CD4-positive, alpha-beta T cell (primary cell): ENCODE results near the gene MUCL1. TPM values are rescaled to one million over a fixed set of nuclear protein-coding genes. Genes with fewer than 3 reads are reported as not detected.

Source experiments
- ATAC-seq: fragments of 200-7000 bp; cut with Tn5 transposase; one replicate; pipeline ENCODE4 v1.10.0; 2022; ENCODE audit warnings: mild to moderate bottlenecking; ENCODE audit not compliant: poor library complexity
- CTCF ChIA-PET: fragments of 350-600 bp; sonication (Branson Sonifier 250); formaldehyde crosslinking; loops from one replicate; lab custom pipeline; 2021; ENCODE audit warnings: antibody characterized with exemption, inconsistent platforms; lab: Charles Lee
- POLR2A ChIA-PET: fragments of 350-600 bp; sonication (Branson Sonifier 250); formaldehyde crosslinking; loops from one replicate; lab custom pipeline; 2021; ENCODE audit warnings: antibody characterized with exemption, inconsistent platforms; lab: Charles Lee
- DNase-seq, 14 experiments: peaks; one replicate each; pipeline ENCODE4 v3.0.0-alpha.2; 2013 to 2020; ENCODE audit warnings: mixed read lengths in 2 of 14
- H3K27ac ChIP-seq, 2 donors: one replicate each; pipeline versions ENCODE4 v1.5.1 to v1.7.0; 2013; ENCODE audit warnings: low read length in 2 of 2, low read depth in 1 of 2, mild to moderate bottlenecking in 1 of 2
- H3K27me3 ChIP-seq, 2 experiments: 1 replicate in 1 of 2; 2 replicates in 1 of 2; pipeline versions ENCODE4 v1.6.1 to v1.7.0; 2013; ENCODE audit warnings: low read length in 2 of 2, control low read depth in 1 of 2, mild to moderate bottlenecking in 1 of 2, moderate library complexity in 1 of 2; ENCODE audit not compliant: insufficient read depth in 2 of 2, control insufficient read depth in 1 of 2
- H3K36me3 ChIP-seq: one replicate; pipeline ENCODE4 v1.6.1; 2013; ENCODE audit warnings: low read length, control low read depth; ENCODE audit not compliant: insufficient read depth
- H3K4me1 ChIP-seq: one replicate; pipeline ENCODE4 v1.6.1; 2013; ENCODE audit warnings: low read length, control low read depth; ENCODE audit not compliant: insufficient read depth
- H3K4me3 ChIP-seq: one replicate; pipeline ENCODE4 v1.5.1; 2013; ENCODE audit warnings: mild to moderate bottlenecking, low read length, moderate library complexity
- H3K9me3 ChIP-seq, 2 experiments: 1 replicate in 1 of 2; 2 replicates in 1 of 2; pipeline versions ENCODE4 v1.6.1 to v1.7.0; 2013; ENCODE audit warnings: low read length in 2 of 2, mild to moderate bottlenecking in 2 of 2, control low read depth in 1 of 2, moderate library complexity in 1 of 2; ENCODE audit not compliant: control insufficient read depth in 1 of 2, insufficient read depth in 1 of 2
- H3K27ac Mint-ChIP-seq: one replicate; pipeline ENCODE4 v1.8.0; 2020; ENCODE audit warnings: mixed read lengths
- H3K27me3 Mint-ChIP-seq: one replicate; pipeline ENCODE4 v1.8.0; 2021; ENCODE audit warnings: mixed read lengths
- H3K36me3 Mint-ChIP-seq: one replicate; pipeline ENCODE4 v1.8.0; 2021; ENCODE audit warnings: low read depth, mixed read lengths
- H3K4me1 Mint-ChIP-seq: one replicate; pipeline ENCODE4 v1.8.0; 2021; ENCODE audit warnings: low read depth, mixed read lengths
- H3K4me3 Mint-ChIP-seq: one replicate; pipeline ENCODE4 v1.8.0; 2020; ENCODE audit warnings: mild to moderate bottlenecking, mixed read lengths
- H3K9me3 Mint-ChIP-seq: one replicate; pipeline ENCODE4 v1.8.0; 2020; ENCODE audit warnings: mixed read lengths
- CTCF ChIP-seq: fragments of 200-600 bp; IDR thresholded peaks from one replicate; pipeline ENCODE4 v1.8.0; 2022; ENCODE audit warnings: antibody characterized with exemption, mild to moderate bottlenecking
- intact Hi-C, 2 experiments: fragments of 100-400 bp; cut with DNase I in 1 of 2; cut with micrococcal nuclease in 1 of 2; formaldehyde crosslinking; loops; one replicate each; pipeline versions ENCODE4 v1.15.1 to v1.9.0; 2023 to 2025; cut with DNase I, micrococcal nuclease
- total RNA-seq, 174 experiments: library from RNA in 2 of 174; stranded (reverse) in 2 of 174; gene quantifications; one replicate each; pipeline ENCODE4 v1.2.3 and lab custom pipeline; 2021 to 2026

The MUCL1 gene
- total RNA-seq, 2 experiments from 2014 or later, result not detected

- DNase-seq (no peak), ATAC-seq (no peak)
- H3K4me3 Mint-ChIP-seq, result no peak overlapping the region
- no peaks in the 10 kb centered on the region for H3K36me3 ChIP-seq
- H3K4me1 ChIP-seq, result no peaks in the 10 kb centered on the region
- no peak overlapping the region for H3K27ac ChIP-seq
- no peaks in the 10 kb centered on the region for H3K4me1 Mint-ChIP-seq
- intact Hi-C loops, result no loop called here
- peaks cover 8% of the 10 kb centered on the region for H3K27me3 Mint-ChIP-seq
- TF ChIP-seq CTCF, result no peak
- H3K9me3 Mint-ChIP-seq, result no peaks in the 10 kb centered on the region
- H3K36me3 Mint-ChIP-seq, result no peaks in the 10 kb centered on the region
- no peaks in the 10 kb centered on the region for H3K9me3 ChIP-seq
- H3K4me3 ChIP-seq, result no peak overlapping the region
- H3K27me3 ChIP-seq, result no peaks in the 10 kb centered on the region
- H3K27ac Mint-ChIP-seq, result no peak overlapping the region
- POLR2A ChIA-PET, result no interaction called here
- CTCF ChIA-PET, result no interaction called here
Observed at GRCh38 chr12:54829511-54829910, 24.8 kb upstream of the MUCL1 start.

- H3K9me3 Mint-ChIP-seq, result no peaks in the 10 kb centered on the region
- H3K4me1 Mint-ChIP-seq, result no peaks in the 10 kb centered on the region
- ChIA-PET POLR2A (no interaction called here), CTCF (no interaction called here)
- H3K27ac Mint-ChIP-seq, result no peak overlapping the region
- Histone ChIP-seq H3K9me3 (no peaks in the 10 kb centered on the region), H3K27ac (no peak overlapping the region), H3K27me3 (no peaks in the 10 kb centered on the region), H3K36me3 (no peaks in the 10 kb centered on the region), H3K4me3 (no peak overlapping the region), H3K4me1 (no peaks in the 10 kb centered on the region)
- no peak overlapping the region for H3K4me3 Mint-ChIP-seq
- H3K36me3 Mint-ChIP-seq, result no peaks in the 10 kb centered on the region
- H3K27me3 Mint-ChIP-seq, result peaks cover 8% of the 10 kb centered on the region
- ATAC-seq (no peak), DNase-seq (no peak)
- no peak for TF ChIP-seq CTCF
- intact Hi-C loops, result no loop called here
Observed at GRCh38 chr12:54830199-54830598, 24.1 kb upstream of the MUCL1 start.

DNA sequence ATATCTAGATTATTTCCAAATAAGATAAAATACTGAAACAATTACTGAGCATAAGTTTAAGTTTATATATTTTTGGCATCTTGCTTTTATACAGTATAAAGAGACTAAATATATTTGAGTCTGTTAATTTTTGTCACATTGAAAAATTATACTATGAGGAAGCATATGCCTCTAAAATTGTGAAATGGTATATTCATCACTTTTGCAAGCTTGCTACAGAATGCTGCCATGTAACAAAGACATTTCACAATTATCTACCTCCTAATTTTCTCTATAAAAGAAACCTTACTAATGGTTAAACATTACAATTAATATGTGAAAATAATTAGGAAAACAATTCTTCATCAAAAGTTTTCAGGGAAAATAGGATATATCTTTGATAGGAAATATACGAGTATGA lies 22.7 kb upstream of the MUCL1 start:
- intact Hi-C loops, result no loop called here
- Histone ChIP-seq H3K27ac (no peak overlapping the region), H3K27me3 (no peaks in the 10 kb centered on the region), H3K4me3 (no peak overlapping the region), H3K9me3 (no peaks in the 10 kb centered on the region), H3K36me3 (no peaks in the 10 kb centered on the region), H3K4me1 (no peaks in the 10 kb centered on the region)
- Mint-ChIP-seq H3K4me1 (no peaks in the 10 kb centered on the region), H3K4me3 (no peak overlapping the region), H3K27me3 (peaks cover 19% of the 10 kb centered on the region), H3K36me3 (no peaks in the 10 kb centered on the region), H3K9me3 (no peaks in the 10 kb centered on the region), H3K27ac (no peak overlapping the region)
- no peak for TF ChIP-seq CTCF
- POLR2A ChIA-PET, result no interaction called here
- CTCF ChIA-PET, result interaction anchor here (0.7 kb wide), 1 partner anchor 216 kb away, joined by 3 read pairs; no protein-coding TSS in a partner anchor
- ATAC-seq (no peak), DNase-seq (no peak)
